GM23248 (cell line): Measurements from ENCODE around the gene PKLR. TPM values are rescaled to one million over a fixed set of nuclear protein-coding genes. Genes with fewer than 3 reads are reported as not detected.

Experiments
- DNase-seq: peaks from one replicate; pipeline ENCODE4 v3.0.0-alpha.2; 2015
- H2AFZ ChIP-seq: fragments of 200-600 bp; sonication (generic); 2 replicates; pipeline ENCODE4 v1.6.1; 2016; ENCODE audit warnings: antibody characterized with exemption
- H3F3A ChIP-seq: fragments of 200-600 bp; sonication (generic); 2 replicates; pipeline ENCODE4 v1.6.1; 2016; ENCODE audit warnings: mild to moderate bottlenecking, antibody characterized with exemption, mixed run types; ENCODE audit not compliant: insufficient read depth
- H3K27ac ChIP-seq: fragments of 200-600 bp; sonication (generic); 2 replicates; pipeline ENCODE4 v1.5.1; 2016; ENCODE audit warnings: mild to moderate bottlenecking
- H3K27me3 ChIP-seq: fragments of 200-600 bp; sonication (generic); replicated peaks from 2 replicates; pipeline ENCODE4 v1.6.1; 2016; ENCODE audit warnings: mild to moderate bottlenecking; ENCODE audit not compliant: insufficient read depth
- H3K36me3 ChIP-seq: fragments of 200-600 bp; sonication (generic); 2 replicates; pipeline ENCODE4 v1.6.1; 2016; ENCODE audit warnings: low read depth, mild to moderate bottlenecking
- H3K4me1 ChIP-seq: fragments of 200-600 bp; sonication (generic); 2 replicates; pipeline ENCODE4 v1.6.1; 2016; ENCODE audit warnings: mild to moderate bottlenecking; ENCODE audit not compliant: insufficient read depth
- H3K4me2 ChIP-seq: fragments of 200-600 bp; sonication (generic); one replicate; pipeline ENCODE4 v1.6.1; 2016; ENCODE audit warnings: mild to moderate bottlenecking; ENCODE audit not compliant: unreplicated experiment
- H3K4me3 ChIP-seq: fragments of 200-600 bp; sonication (generic); 2 replicates; pipeline ENCODE4 v1.5.1; 2016; ENCODE audit warnings: mild to moderate bottlenecking
- H3K79me2 ChIP-seq: fragments of 200-600 bp; sonication (generic); 2 replicates; pipeline ENCODE4 v1.6.1; 2016; ENCODE audit warnings: mild to moderate bottlenecking; ENCODE audit not compliant: insufficient read depth
- H3K9ac ChIP-seq: fragments of 200-600 bp; sonication (generic); 2 replicates; pipeline ENCODE4 v1.6.1; 2016; ENCODE audit warnings: mild to moderate bottlenecking
- H3K9me2 ChIP-seq: fragments of 200-600 bp; sonication (generic); 2 replicates; pipeline ENCODE4 v1.6.1; 2016; ENCODE audit warnings: mixed run types, mild to moderate bottlenecking, moderate library complexity; ENCODE audit not compliant: insufficient read depth
- H3K9me3 ChIP-seq: fragments of 200-600 bp; sonication (generic); one replicate; pipeline ENCODE4 v1.6.1; 2017; ENCODE audit warnings: low read depth
- H4K20me1 ChIP-seq: fragments of 200-600 bp; sonication (generic); 2 replicates; pipeline ENCODE4 v1.6.0; 2016; ENCODE audit not compliant: insufficient read depth
- EZH2 ChIP-seq: fragments of 200-600 bp; sonication (generic); IDR thresholded peaks from 2 replicates; pipeline ENCODE4 v1.6.1; 2018; ENCODE audit warnings: antibody characterized with exemption, mild to moderate bottlenecking; ENCODE audit not compliant: insufficient read depth, poor library complexity, severe bottlenecking
- EZH2phosphoT487 ChIP-seq: fragments of 200-600 bp; sonication (generic); IDR thresholded peaks from 2 replicates; pipeline ENCODE4 v1.6.1; 2018; ENCODE audit warnings: antibody characterized with exemption, moderate library complexity, mild to moderate bottlenecking, low read depth; ENCODE audit not compliant: insufficient read depth
- WGBS, 2 experiments: methylation state at CpG; one replicate each; pipeline ENCODE4 v1.1.6; 2015 to 2017; ENCODE audit warnings: low lambda C conversion rate in 2 of 2, low coverage in 1 of 2; ENCODE audit errors: missing lambda C conversion rate in 2 of 2; 5-methylcytosine and 5-hydroxymethylcytosine counted together
- in situ Hi-C: fragments of 300-500 bp; cut with MboI; formaldehyde crosslinking; loops from 2 replicates; pipeline ENCODE4 v1.15.0; 2020
- polyA plus RNA-seq: library from polyadenylated mRNA; unstranded; fragments of >200 nt; fragmentation: Nextera tagmentation; extraction: Ambion mirVana; gene quantifications from 2 replicates; pipeline ENCODE4 v1.2.1, GENCODE V29; 2016
- total RNA-seq: library from RNA; depleted of rRNA; stranded (reverse); fragments of >200 nt; shearing (Covaris generic); gene quantifications from 2 replicates; pipeline ENCODE4 v1.2.3, GENCODE V29; 2014

Gene PKLR
- total and polyA plus RNA-seq, 2 experiments from 2014 or later: not detected

GRCh38 chr1:155285631-155286044, 15.6 kb downstream of the PKLR start:
- H3K4me3 ChIP-seq: no peak overlapping the region
- no peaks in the 10 kb centered on the region for H4K20me1 ChIP-seq
- no peaks in the 10 kb centered on the region for H3K36me3 ChIP-seq
- H3K9me3 ChIP-seq: no peaks in the 10 kb centered on the region
- no peaks in the 10 kb centered on the region for H3K27me3 ChIP-seq
- no peak for DNase-seq
- no peaks in the 10 kb centered on the region for H3F3A ChIP-seq
- H3K27ac ChIP-seq: no peak overlapping the region
- no peaks in the 10 kb centered on the region for H3K4me1 ChIP-seq
- no peak overlapping the region for H3K4me2 ChIP-seq
- in situ Hi-C loops: no loop called here
- no peaks in the 10 kb centered on the region for H3K79me2 ChIP-seq
- TF ChIP-seq EZH2 (no peak), EZH2phosphoT487 (no peak)
- H2AFZ ChIP-seq: no peak overlapping the region
- H3K9ac ChIP-seq: no peak overlapping the region
- 90 to 93% methylated on average over 18 of the region's 18 CpGs for WGBS, 2 experiments
- H3K9me2 ChIP-seq: no peaks in the 10 kb centered on the region

GRCh38 chr1:155285063-155285462, 16.2 kb downstream of the PKLR start:
- no peaks in the 10 kb centered on the region for H3K27me3 ChIP-seq
- no peaks in the 10 kb centered on the region for H3K79me2 ChIP-seq
- no peak overlapping the region for H3K27ac ChIP-seq
- H4K20me1 ChIP-seq: no peaks in the 10 kb centered on the region
- no peak overlapping the region for H3K4me3 ChIP-seq
- no peaks in the 10 kb centered on the region for H3K4me1 ChIP-seq
- H3K9me3 ChIP-seq: no peaks in the 10 kb centered on the region
- H3F3A ChIP-seq: no peaks in the 10 kb centered on the region
- TF ChIP-seq EZH2phosphoT487 (no peak), EZH2 (no peak)
- WGBS, 2 experiments: 87 to 93% methylated on average over 14 of the region's 14 CpGs
- in situ Hi-C loops: no loop called here
- H3K36me3 ChIP-seq: no peaks in the 10 kb centered on the region
- no peaks in the 10 kb centered on the region for H3K9me2 ChIP-seq
- H3K4me2 ChIP-seq: no peak overlapping the region
- no peak overlapping the region for H2AFZ ChIP-seq
- no peak overlapping the region for H3K9ac ChIP-seq
- no peak for DNase-seq

GRCh38 chr1:155284476-155284875, 16.8 kb downstream of the PKLR start:
- Histone ChIP-seq H4K20me1 (no peaks in the 10 kb centered on the region), H3K27ac (no peak overlapping the region), H3K9me2 (no peaks in the 10 kb centered on the region), H3K9ac (no peak overlapping the region), H3K27me3 (no peaks in the 10 kb centered on the region), H3K4me3 (no peak overlapping the region), H2AFZ (no peak overlapping the region), H3K36me3 (no peaks in the 10 kb centered on the region), H3K79me2 (no peaks in the 10 kb centered on the region), H3F3A (no peaks in the 10 kb centered on the region), H3K4me1 (no peaks in the 10 kb centered on the region), H3K4me2 (no peak overlapping the region), H3K9me3 (no peaks in the 10 kb centered on the region)
- TF ChIP-seq EZH2: no peak
- no peak for TF ChIP-seq EZH2phosphoT487
- in situ Hi-C loops: no loop called here
- WGBS, 2 experiments: 92% methylated on average over 12 of the region's 12 CpGs
- no peak for DNase-seq

- Histone ChIP-seq H3F3A (peaks cover 7% of the 10 kb centered on the region), H3K4me3 (no peak overlapping the region), H3K4me2 (no peak overlapping the region), H2AFZ (no peak overlapping the region), H3K9me2 (no peaks in the 10 kb centered on the region), H3K36me3 (no peaks in the 10 kb centered on the region), H3K9ac (no peak overlapping the region), H4K20me1 (no peaks in the 10 kb centered on the region), H3K27ac (no peak overlapping the region), H3K79me2 (no peaks in the 10 kb centered on the region), H3K27me3 (no peaks in the 10 kb centered on the region), H3K4me1 (no peaks in the 10 kb centered on the region), H3K9me3 (no peaks in the 10 kb centered on the region)
- in situ Hi-C loops: no loop called here
- no peak for DNase-seq
- WGBS, 2 experiments: 93 to 94% methylated on average over 28 to 29 of the region's 29 CpGs
- no peak for TF ChIP-seq EZH2
- no peak for TF ChIP-seq EZH2phosphoT487
Measured at GRCh38 chr1:155282488-155283091, 18.6 kb downstream of the PKLR start.
